ENCODE results near the gene ASRGL1.
A peak's percentile ranks its signal among the peaks of the same experiment; 100 is the strongest.
"Not testable (repeated sequence)": the region's sequence is repeated elsewhere in the genome, so short reads cannot be mapped to it uniquely, and the experiment has no call there.

The ASRGL1 gene

GRCh38 chr11:62315431-62315830 is 21.8 kb upstream of the ASRGL1 start:
- H3F3A ChIP-seq (ENCODE audit: insufficient read depth): no peaks in the 10 kb centered on the region
- no peak overlapping the region for H3K4me2 ChIP-seq (ENCODE audit: low read depth, low read length, poor library complexity, severe bottlenecking)
- no peaks in the 10 kb centered on the region for H3K27me3 ChIP-seq (ENCODE audit: low read length)
- H3K27ac ChIP-seq (ENCODE audit: low read depth, low read length): no peak overlapping the region
- no peaks in the 10 kb centered on the region for H3K9me3 ChIP-seq (ENCODE audit: insufficient read depth, low read length)
- no peaks in the 10 kb centered on the region for H3K9me2 ChIP-seq (replicated peaks; ENCODE audit: insufficient read depth, low read length)
- no peak overlapping the region for H2AFZ ChIP-seq (ENCODE audit: low read depth, low read length, severe bottlenecking)
- H3K9ac ChIP-seq (ENCODE audit: low read length): no peak overlapping the region
- no peaks in the 10 kb centered on the region for H4K20me1 ChIP-seq (ENCODE audit: low read depth, low read length)
- H3K36me3 ChIP-seq (ENCODE audit: low read length): no peaks in the 10 kb centered on the region
- H3K4me3 ChIP-seq (ENCODE audit: insufficient read depth, low read length, poor library complexity, severe bottlenecking): no peak overlapping the region
- H3K79me2 ChIP-seq (ENCODE audit: insufficient read depth, low read length): no peaks in the 10 kb centered on the region
- no peak for TF ChIP-seq EZH2phosphoT487 (conservative IDR thresholded peaks at IDR 0.05; ENCODE audit: low read length)
- no peak for TF ChIP-seq CTCF (IDR thresholded peaks at IDR 0.05; ENCODE audit: insufficient read depth, low read length, poor library complexity, severe bottlenecking)

GRCh38 chr11:62322524-62322923 is 14.7 kb upstream of the ASRGL1 start:
- TF ChIP-seq CTCF (IDR thresholded peaks at IDR 0.05; ENCODE audit: insufficient read depth, low read length, poor library complexity, severe bottlenecking) (no peak), EZH2phosphoT487 (conservative IDR thresholded peaks at IDR 0.05; ENCODE audit: low read length) (no peak)
- H3K27ac ChIP-seq (ENCODE audit: low read depth, low read length): no peak overlapping the region
- H4K20me1 ChIP-seq (ENCODE audit: low read depth, low read length): no peaks in the 10 kb centered on the region
- no peak overlapping the region for H3K9ac ChIP-seq (ENCODE audit: low read length)
- H3K4me3 ChIP-seq (ENCODE audit: insufficient read depth, low read length, poor library complexity, severe bottlenecking): no peak overlapping the region
- H3K9me3 ChIP-seq (ENCODE audit: insufficient read depth, low read length): no peaks in the 10 kb centered on the region
- no peaks in the 10 kb centered on the region for H3K36me3 ChIP-seq (ENCODE audit: low read length)
- H3K79me2 ChIP-seq (ENCODE audit: insufficient read depth, low read length): no peaks in the 10 kb centered on the region
- H3K4me2 ChIP-seq (ENCODE audit: low read depth, low read length, poor library complexity, severe bottlenecking): no peak overlapping the region
- no peaks in the 10 kb centered on the region for H3K9me2 ChIP-seq (replicated peaks; ENCODE audit: insufficient read depth, low read length)
- H2AFZ ChIP-seq (ENCODE audit: low read depth, low read length, severe bottlenecking): no peak overlapping the region
- H3K27me3 ChIP-seq (ENCODE audit: low read length): no peaks in the 10 kb centered on the region
- H3F3A ChIP-seq (ENCODE audit: insufficient read depth): no peaks in the 10 kb centered on the region

GRCh38 chr11:62324731-62325556 is 12.3 kb upstream of the ASRGL1 start:
- Histone ChIP-seq H2AFZ (ENCODE audit: low read depth, low read length, severe bottlenecking) (no peak overlapping the region), H4K20me1 (ENCODE audit: low read depth, low read length) (no peaks in the 10 kb centered on the region)
- TF ChIP-seq EZH2phosphoT487 (conservative IDR thresholded peaks at IDR 0.05; ENCODE audit: low read length) (no peak), CTCF (IDR thresholded peaks at IDR 0.05; ENCODE audit: insufficient read depth, low read length, poor library complexity, severe bottlenecking) (peak; percentile 17)

GRCh38 chr11:62325781-62326180 is 11.5 kb upstream of the ASRGL1 start:
- H3K27ac ChIP-seq (ENCODE audit: low read depth, low read length); H3K9ac ChIP-seq (ENCODE audit: low read length); H3K9me2 ChIP-seq (replicated peaks; ENCODE audit: insufficient read depth, low read length); H4K20me1 ChIP-seq (ENCODE audit: low read depth, low read length); H2AFZ ChIP-seq (ENCODE audit: low read depth, low read length, severe bottlenecking); H3K36me3 ChIP-seq (ENCODE audit: low read length); H3F3A ChIP-seq (ENCODE audit: insufficient read depth); H3K4me2 ChIP-seq (ENCODE audit: low read depth, low read length, poor library complexity, severe bottlenecking); H3K79me2 ChIP-seq (ENCODE audit: insufficient read depth, low read length); H3K27me3 ChIP-seq (ENCODE audit: low read length); H3K9me3 ChIP-seq (ENCODE audit: insufficient read depth, low read length); H3K4me3 ChIP-seq (ENCODE audit: insufficient read depth, low read length, poor library complexity, severe bottlenecking): not testable (repeated sequence)

More at GRCh38 chr11:62324731-62325556, 12.3 kb upstream of the ASRGL1 start:
- Histone ChIP-seq H3K9ac (ENCODE audit: low read length) (no peak overlapping the region), H3K27ac (ENCODE audit: low read depth, low read length) (no peak overlapping the region), H3K27me3 (ENCODE audit: low read length) (no peaks in the 10 kb centered on the region), H3K79me2 (ENCODE audit: insufficient read depth, low read length) (no peaks in the 10 kb centered on the region), H3K36me3 (ENCODE audit: low read length) (no peaks in the 10 kb centered on the region), H3K4me2 (ENCODE audit: low read depth, low read length, poor library complexity, severe bottlenecking) (no peak overlapping the region), H3K4me3 (ENCODE audit: insufficient read depth, low read length, poor library complexity, severe bottlenecking) (no peak overlapping the region), H3K9me2 (replicated peaks; ENCODE audit: insufficient read depth, low read length) (no peaks in the 10 kb centered on the region), H3F3A (ENCODE audit: insufficient read depth) (no peaks in the 10 kb centered on the region), H3K9me3 (ENCODE audit: insufficient read depth, low read length) (no peaks in the 10 kb centered on the region)

GRCh38 chr11:62326719-62327118 is 10.5 kb upstream of the ASRGL1 start:
- H3K4me2 ChIP-seq (ENCODE audit: low read depth, low read length, poor library complexity, severe bottlenecking); H3K9me2 ChIP-seq (replicated peaks; ENCODE audit: insufficient read depth, low read length); H3K27ac ChIP-seq (ENCODE audit: low read depth, low read length); H3K9me3 ChIP-seq (ENCODE audit: insufficient read depth, low read length); H3K36me3 ChIP-seq (ENCODE audit: low read length); H3K27me3 ChIP-seq (ENCODE audit: low read length); H2AFZ ChIP-seq (ENCODE audit: low read depth, low read length, severe bottlenecking); H3K79me2 ChIP-seq (ENCODE audit: insufficient read depth, low read length); H3K9ac ChIP-seq (ENCODE audit: low read length); H3K4me3 ChIP-seq (ENCODE audit: insufficient read depth, low read length, poor library complexity, severe bottlenecking); H4K20me1 ChIP-seq (ENCODE audit: low read depth, low read length); H3F3A ChIP-seq (ENCODE audit: insufficient read depth): not testable (repeated sequence)

All from SU-DHL-6 (cell line).